AG08396 (cell line): ENCODE data around the gene HK3.
A peak's percentile ranks its signal among the peaks of the same experiment; 100 is the strongest.

Experiments
- DNase-seq: peaks from one replicate; pipeline ENCODE4 v3.0.0; 2012; ENCODE audit warnings: low spot score, mixed read lengths

Gene HK3

GRCh38 chr5:176870110-176870591 is 29.0 kb downstream of the HK3 start:
- DNase-seq = peak; percentile 85

GRCh38 chr5:176869501-176870109 is 29.5 kb downstream of the HK3 start:
- DNase-seq = no peak

- no peak for DNase-seq
Observed at GRCh38 chr5:176868731-176869130, 30.4 kb downstream of the HK3 start.

GRCh38 chr5:176868126-176868525 is 31.0 kb downstream of the HK3 start:
- DNase-seq = no peak

- DNase-seq = no peak
Observed at GRCh38 chr5:176866707-176867310, 32.3 kb downstream of the HK3 start.

- no peak for DNase-seq
Observed at GRCh38 chr5:176865964-176866363, 33.2 kb downstream of the HK3 start.

- no peak for DNase-seq
Observed at GRCh38 chr5:176864755-176865154, 34.4 kb downstream of the HK3 start.

- no peak for DNase-seq
Observed at GRCh38 chr5:176863765-176864098, 35.4 kb downstream of the HK3 start.

- DNase-seq = no peak
Observed at GRCh38 chr5:176863041-176863764, 35.9 kb downstream of the HK3 start.

- DNase-seq = no peak
Observed at GRCh38 chr5:176862330-176862995, 36.7 kb downstream of the HK3 start.

- DNase-seq = no peak
Observed at GRCh38 chr5:176861276-176861675, 37.9 kb downstream of the HK3 start.

GRCh38 chr5:176860381-176860780 is 38.8 kb downstream of the HK3 start:
- no peak for DNase-seq

- no peak for DNase-seq
Observed at GRCh38 chr5:176859916-176860315, 39.2 kb downstream of the HK3 start.

GRCh38 chr5:176857894-176858273 is 41.3 kb downstream of the HK3 start:
- no peak for DNase-seq

GRCh38 chr5:176857216-176857893 is 41.8 kb downstream of the HK3 start:
- no peak for DNase-seq

GRCh38 chr5:176856746-176857145 is 42.4 kb downstream of the HK3 start:
- DNase-seq = no peak

- DNase-seq = no peak
Observed at GRCh38 chr5:176855598-176855997, 43.5 kb downstream of the HK3 start.

- no peak for DNase-seq
Observed at GRCh38 chr5:176854164-176854563, 45.0 kb downstream of the HK3 start.

- no peak for DNase-seq
Observed at GRCh38 chr5:176853151-176853778, 45.9 kb downstream of the HK3 start.

GRCh38 chr5:176851871-176852658 is 47.1 kb downstream of the HK3 start:
- no peak for DNase-seq

GRCh38 chr5:176851380-176851779 is 47.8 kb downstream of the HK3 start:
- DNase-seq = no peak
